ENCODE results near the gene SEC16A.

The SEC16A gene

GRCh38 chr9:136485049-136486045, 2.5 kb upstream of the SEC16A start:
- peak; percentile 92 for DNase-seq

- no peak for DNase-seq
These were observed 1.6 kb upstream of the SEC16A start for GRCh38 chr9:136484153-136485048.

GRCh38 chr9:136483589-136484152, 831 bp upstream of the SEC16A start:
- peak; percentile 99 for DNase-seq

- DNase-seq, result peak; percentile 40
These were observed 621 bp downstream of the SEC16A start for GRCh38 chr9:136482046-136482792.

- no peak for DNase-seq
These were observed 1.3 kb downstream of the SEC16A start for GRCh38 chr9:136481558-136481957.

- no peak for DNase-seq
These were observed 6.3 kb downstream of the SEC16A start for GRCh38 chr9:136476369-136477150.

GRCh38 chr9:136474974-136475865, 7.6 kb downstream of the SEC16A start:
- DNase-seq, result no peak

- no peak for DNase-seq
These were observed 8.7 kb downstream of the SEC16A start for GRCh38 chr9:136474021-136474640.

GRCh38 chr9:136473354-136473721, 9.5 kb downstream of the SEC16A start:
- no peak for DNase-seq

- DNase-seq, result no peak
These were observed 10.0 kb downstream of the SEC16A start for GRCh38 chr9:136472640-136473353.

GRCh38 chr9:136471802-136472487, 10.9 kb downstream of the SEC16A start:
- DNase-seq, result no peak

- no peak for DNase-seq
These were observed 11.9 kb downstream of the SEC16A start for GRCh38 chr9:136470792-136471469.

GRCh38 chr9:136470356-136470755, 12.5 kb downstream of the SEC16A start:
- DNase-seq, result no peak

- DNase-seq, result no peak
These were observed 15.1 kb downstream of the SEC16A start for GRCh38 chr9:136467766-136468165.

GRCh38 chr9:136466155-136466541, 16.7 kb downstream of the SEC16A start:
- no peak for DNase-seq

- DNase-seq, result no peak
These were observed 17.2 kb downstream of the SEC16A start for GRCh38 chr9:136465500-136466154.

- no peak for DNase-seq
These were observed 18.6 kb downstream of the SEC16A start for GRCh38 chr9:136464241-136464640.

- no peak for DNase-seq
These were observed 19.3 kb downstream of the SEC16A start for GRCh38 chr9:136463578-136463977.

Data from retina (tissue), 1 donor.